ENCODE results near the gene CRIP2.

The CRIP2 gene

DNA sequence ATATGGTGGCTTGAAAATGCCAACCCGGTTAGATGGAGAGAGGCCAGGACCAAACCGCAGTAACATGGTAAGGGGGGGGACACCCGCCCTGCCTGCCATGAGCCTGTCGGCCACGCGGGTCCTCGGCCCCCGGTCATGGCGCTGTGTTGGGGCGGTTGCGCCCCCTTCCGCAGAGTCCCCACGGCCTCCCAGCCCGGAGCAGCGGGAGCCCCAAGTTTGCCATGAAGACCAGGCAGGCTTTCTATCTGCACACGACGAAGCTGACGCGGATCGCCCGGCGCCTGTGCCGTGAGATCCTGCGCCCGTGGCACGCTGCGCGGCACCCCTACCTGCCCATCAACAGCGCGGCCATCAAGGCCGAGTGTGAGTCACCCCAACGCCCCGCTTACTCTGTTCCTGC is 10.1 kb upstream of the CRIP2 start:
- DNase-seq (ENCODE audit: low read depth): no peak

DNA sequence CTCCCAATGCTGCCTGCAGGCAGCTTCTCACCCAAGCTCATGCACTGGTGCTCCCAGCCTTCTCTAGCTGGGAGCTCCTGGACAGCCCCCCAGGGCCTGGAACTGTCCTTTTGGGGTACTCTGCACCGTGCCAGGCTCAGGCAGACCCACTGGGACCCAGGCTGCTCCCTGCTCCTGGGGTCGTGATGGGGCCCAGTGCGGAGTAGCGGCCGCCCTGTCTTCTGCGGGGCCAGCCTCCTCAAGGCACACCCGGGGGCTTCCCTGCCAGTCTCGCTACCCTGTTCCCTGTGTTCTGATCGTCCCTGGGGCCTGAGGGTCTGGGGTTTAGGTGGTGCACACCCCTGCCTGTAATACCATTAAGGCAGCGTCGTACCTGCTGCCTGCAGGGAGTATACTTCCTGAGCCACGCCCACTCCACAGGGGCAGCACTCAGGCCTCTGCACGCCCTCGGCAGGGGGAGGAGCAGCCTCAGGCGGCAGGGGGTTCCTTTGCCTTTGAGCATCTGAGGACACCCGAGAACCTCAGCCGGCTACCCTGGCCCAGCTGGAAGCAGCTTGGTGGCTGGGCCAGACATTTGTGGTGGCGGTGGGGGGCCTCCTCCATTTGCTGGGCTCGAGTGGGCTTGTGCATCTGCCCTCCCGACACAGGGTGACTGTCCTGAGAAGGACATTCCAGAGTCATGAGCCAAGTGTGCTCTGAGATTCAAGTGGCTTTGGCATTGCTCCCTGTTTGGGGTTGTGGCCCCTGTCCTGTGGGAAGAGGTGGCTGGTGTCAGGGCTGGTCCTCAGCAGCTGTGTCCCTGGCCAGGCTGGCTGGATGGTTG is 9.2 kb upstream of the CRIP2 start:
- DNase-seq (ENCODE audit: low read depth): peak; percentile 37

DNA sequence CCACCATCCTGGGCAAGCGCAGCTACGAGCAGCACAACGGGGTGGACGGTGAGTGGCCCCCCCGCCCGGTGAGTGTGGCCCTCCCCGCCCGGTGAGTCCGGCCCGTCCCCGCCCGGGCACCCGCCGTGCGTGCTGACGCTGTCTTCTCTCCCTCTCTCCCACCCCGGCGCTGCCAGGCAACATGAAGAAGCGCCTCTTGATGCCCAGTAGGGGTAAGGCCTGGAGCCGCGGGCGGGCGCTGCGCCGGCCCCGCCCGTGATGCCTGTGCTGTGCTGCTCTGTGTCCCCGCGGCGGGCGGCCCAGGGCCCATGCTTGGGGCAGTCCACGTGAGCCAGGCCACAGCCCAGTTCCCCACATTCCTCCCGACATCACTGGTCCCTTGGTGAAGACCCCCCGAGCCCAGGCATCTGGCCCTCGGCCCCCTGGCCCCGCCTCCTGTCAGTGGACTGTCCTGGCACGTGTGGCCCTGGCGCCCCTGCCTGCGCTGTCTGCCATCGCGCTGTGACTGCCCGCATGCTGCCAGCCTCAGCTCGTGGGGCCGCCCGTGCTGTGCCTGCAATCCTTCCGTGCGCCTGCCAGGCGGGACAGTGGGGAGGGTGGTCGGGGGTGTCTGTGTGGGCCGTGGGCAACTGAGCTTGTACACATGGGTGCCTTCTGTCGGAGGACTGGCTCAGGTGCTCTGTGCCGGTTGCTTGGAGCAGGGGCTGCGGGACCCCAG is 7.9 kb upstream of the CRIP2 start:
- no peak for DNase-seq (ENCODE audit: low read depth)

DNA sequence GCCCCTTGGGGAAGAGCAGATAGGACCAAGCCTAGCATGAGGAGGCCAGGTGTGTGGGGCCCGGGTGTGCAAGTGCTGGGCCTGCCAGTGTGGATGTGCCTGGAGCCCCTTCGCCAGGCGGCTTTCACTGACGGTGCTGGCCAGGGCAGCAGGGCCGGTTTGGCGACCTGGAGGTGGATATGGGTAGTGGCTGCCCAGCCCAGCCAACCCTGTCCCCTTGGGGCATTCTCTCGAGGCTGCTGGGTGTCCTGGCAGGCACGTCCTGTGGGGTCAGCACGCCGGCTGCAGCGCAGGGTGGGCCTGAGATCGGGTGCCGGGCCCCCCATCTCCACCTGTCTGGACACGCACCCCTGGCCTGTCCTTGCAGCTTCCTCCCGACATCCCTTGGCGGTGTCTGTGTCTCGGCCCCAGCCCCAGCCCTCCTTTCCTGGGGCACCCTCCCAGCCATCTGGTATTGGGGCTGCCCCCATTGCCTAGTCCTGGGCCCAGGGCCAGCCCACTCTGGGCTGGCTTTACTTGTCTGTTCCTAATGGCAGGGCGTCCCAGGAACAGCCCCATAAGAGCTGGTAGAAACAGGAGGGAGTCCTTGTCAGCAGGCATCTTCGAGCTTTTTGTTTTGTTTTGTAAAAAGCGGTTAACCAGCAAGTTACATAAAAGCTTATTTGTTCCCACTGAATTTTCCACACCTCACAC is 7.2 kb upstream of the CRIP2 start:
- DNase-seq (ENCODE audit: low read depth): no peak

DNA sequence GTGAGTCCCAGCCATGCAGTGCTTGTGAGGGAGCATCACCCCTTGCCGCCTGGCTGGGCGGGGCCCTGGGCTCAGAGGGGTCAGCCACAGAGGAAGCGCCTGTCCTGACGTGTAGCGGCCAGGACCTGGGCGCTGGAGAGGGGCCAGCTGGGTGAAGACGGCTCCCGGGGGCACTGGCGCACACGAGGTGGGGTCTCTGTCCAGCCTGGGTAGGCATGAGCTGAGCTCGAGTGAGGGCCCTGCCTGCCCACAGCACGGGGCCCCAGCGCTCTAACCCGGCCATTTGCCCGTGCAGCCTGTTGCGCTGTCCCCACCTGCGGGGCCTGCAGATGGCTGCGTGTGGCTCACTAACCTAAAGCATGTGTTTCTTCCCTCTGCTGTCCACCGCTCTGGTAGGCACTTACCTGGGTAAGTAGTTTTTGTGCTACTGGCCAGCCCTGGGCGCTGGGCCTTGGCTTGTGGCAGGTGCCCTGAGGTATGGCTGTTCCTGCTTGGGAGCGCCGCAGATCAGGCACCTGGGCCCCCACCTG is 6.6 kb upstream of the CRIP2 start:
- DNase-seq (ENCODE audit: low read depth): no peak

DNA sequence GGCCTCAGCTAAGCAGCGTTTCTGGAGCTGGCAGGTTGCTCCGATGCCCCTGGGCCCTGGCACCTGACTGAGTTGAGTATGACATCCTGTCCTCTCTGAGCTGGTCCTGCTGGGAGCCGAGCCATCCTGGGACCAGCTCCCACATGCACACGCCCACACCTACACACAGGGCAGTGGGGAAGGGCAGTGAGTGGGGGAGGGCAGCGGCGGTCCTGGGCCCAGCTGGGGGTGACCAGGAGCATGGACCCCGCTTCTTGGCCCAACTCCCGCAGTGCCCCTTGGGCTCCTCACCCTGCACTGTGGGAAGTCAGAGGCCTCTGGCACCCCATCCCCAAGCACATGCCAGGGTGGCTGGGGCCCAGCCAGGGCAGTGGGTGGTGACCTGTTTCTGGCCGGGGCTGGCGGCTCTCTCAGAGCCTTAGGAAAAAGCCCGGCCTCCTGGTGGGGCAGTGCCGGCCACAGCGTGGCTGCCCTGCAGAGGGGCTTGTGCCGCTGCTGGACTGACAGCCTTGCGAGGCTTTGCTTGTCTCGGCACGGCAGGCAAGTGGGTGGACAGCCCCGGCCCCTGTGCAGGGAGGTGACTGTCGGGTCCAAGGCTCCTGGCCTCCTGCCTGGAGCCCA is 5.9 kb upstream of the CRIP2 start:
- no peak for DNase-seq (ENCODE audit: low read depth)

DNA sequence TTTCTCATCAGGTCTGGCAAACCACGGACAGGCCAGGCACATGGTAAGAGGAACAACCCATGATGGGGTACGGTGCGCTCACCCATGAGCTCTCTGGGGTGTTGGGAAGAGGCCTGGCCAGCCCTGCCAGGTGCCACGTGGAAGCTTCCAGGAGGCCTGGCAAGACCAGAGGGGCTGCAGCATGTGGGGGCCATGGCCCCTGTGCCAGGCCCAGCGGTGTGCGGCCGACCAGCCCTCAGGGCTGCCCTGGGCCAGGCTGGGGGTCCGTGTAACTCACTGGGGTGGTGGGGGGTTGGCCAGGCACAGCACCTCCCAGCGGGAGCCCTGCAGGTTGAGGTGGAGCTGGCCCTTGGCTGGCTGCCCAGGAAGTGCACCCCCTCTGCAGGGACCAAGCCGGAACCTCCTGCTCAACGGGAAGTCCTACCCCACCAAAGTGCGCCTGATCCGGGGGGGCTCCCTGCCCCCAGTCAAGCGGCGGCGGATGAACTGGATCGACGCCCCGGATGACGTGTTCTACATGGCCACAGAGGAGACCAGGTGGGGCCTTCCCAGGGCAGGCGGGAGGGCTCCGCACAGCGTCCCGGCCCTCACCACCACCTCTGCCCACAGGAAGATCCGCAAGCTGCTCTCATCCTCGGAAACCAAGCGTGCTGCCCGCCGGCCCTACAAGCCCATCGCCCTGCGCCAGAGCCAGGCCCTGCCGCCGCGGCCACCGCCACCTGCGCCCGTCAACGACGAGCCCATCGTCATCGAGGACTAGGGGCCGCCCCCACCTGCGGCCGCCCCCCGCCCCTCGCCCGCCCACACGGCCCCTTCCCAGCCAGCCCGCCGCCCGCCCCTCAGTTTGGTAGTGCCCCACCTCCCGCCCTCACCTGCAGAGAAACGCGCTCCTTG is 4.9 kb upstream of the CRIP2 start:
- no peak for DNase-seq (ENCODE audit: low read depth)

DNA sequence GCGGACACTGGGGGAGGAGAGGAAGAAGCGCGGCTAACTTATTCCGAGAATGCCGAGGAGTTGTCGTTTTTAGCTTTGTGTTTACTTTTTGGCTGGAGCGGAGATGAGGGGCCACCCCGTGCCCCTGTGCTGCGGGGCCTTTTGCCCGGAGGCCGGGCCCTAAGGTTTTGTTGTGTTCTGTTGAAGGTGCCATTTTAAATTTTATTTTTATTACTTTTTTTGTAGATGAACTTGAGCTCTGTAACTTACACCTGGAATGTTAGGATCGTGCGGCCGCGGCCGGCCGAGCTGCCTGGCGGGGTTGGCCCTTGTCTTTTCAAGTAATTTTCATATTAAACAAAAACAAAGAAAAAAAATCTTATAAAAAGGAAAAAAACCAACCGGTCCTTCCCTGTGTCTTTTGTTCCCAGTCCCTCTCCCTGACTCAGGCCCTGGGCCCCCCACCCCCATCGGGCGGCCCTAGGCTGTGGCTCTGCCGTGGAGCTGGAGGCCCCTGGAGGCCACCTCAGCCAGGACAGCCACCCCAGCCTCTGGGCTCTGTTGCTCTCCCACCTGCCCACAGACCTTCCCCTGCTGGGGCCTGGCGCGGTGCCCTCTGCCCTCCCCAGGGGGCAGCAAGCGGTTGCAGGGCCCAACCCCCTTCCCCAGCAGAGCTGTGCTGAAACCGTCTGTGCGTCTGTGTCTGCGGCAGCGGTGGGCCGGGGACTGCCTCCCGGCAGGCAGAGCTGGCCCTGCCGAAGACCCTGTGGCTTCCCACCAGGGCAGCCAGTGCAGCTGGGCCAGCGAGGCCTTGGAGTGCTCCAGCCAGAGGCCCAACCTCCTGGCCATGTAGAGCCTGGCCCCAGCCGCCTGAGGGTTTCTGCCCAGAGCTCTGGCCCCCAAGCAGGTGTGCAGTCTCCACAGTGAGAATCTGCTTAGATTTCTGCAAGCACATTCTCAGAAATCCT is 4.0 kb upstream of the CRIP2 start:
- no peak for DNase-seq (ENCODE audit: low read depth)

DNA sequence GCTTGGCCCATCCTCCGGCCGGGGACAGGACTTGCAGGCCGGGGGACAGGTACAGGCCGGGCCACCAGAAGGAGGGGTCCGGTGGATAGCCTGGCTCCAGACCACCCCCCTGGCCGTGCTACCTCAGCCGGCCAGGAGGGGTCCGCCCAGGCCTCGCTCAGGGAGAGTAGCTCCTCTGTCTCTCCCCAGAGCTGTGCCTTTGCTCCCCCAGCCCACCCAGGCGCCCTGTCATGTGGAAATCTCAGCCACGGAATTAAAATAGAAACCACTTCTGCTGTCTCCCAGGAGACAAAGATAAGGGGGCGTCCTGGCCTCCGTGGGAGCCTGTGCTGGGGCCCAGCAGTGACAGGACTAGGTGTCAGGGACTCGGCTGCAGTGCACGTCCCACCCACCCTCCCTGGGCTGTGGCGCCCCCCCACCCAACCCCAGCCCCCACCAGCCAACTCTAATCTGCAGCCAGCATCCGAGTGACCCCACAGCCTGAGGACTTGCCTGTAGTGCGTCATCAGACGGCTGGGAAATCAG is 3.3 kb upstream of the CRIP2 start:
- no peak for DNase-seq (ENCODE audit: low read depth)

DNA sequence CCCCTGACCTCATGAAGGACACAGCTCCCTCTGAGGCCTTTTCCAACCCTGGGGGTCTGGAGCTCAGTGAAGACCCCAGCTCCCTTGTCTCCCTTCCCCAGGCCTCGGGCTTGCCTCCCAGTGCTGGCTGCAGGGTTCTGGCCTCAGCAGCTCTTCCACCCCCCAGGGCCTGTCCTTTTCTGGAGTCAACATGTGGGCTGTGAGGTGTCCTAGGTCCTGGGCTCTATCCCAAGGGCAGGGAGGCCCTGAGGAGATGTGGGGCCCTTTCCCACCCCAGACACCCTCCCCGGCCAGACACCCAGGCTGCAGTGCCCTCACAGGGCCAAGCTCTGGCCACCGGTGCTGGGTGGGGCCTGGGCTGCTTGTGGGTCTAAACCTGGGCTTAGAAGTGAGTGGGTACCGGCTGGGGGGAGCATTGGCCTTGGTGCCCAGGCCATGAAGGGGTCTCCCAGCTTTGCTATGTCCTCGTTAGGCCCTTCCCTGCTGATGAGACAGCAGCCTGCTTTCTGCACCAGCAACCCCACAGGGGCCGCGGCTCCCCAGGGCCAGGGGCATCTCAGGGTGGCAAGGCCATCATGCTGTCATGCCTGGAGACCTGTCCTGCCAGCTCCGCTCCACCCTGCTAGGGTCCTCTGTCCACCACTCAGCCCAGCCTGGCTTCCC is 2.7 kb upstream of the CRIP2 start:
- no peak for DNase-seq (ENCODE audit: low read depth)

DNA sequence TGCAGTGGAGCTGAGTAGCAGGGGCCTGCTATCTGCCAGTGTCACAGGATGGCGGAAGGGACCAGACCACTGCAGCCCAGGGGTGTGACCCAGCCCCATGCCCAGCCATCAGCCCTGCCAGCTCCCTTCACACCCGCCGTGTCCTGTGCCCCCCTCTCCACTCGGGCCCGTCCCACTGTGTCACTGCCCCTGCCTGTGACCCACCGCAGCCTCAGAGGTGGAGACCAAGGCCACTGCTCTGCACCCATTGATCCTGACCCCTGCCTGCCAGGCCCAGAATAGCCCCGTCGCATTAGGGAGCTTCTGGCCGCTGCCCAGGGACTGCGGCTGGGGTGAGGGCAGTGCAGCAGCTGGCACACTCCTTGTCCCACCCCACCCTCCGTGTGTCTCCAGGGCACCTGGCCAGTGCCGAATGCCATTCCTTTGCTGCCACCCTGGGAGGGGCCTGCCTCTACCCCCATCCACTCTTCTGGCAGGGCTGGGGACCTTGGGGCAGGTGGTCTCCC is 2.1 kb upstream of the CRIP2 start:
- no peak for DNase-seq (ENCODE audit: low read depth)

DNA sequence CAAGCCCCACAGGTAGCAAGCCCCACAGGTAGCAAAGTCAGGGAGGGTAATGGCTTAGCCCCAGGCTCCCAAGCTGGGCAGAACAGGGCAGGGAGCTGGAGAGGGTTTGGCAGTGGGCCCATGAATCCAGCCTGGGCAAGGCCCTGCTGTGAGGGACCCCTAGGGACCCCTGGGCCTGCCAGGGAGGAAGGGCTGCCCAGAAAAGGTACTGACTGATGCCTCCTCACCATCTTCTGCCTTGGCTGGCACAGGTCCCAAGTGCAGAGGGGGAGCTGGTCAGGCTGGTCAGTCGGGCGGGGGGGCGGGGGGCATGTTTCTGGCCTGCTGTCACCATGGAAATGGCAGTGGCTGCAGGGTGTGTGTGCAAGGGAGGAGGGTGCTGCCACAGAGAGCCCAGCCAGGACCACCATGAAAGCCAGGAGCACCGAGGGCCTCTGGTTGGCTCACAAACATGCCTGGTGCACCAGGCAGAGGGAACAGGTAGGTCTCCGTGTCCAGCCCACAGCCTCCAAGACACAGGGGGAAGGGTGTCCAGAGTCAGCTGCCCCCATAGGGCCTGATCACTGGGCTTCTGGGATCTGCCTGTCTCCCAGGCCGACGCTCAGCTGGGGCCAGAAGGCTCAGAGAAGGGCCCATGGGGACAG is 1.5 kb upstream of the CRIP2 start:
- DNase-seq (ENCODE audit: low read depth): no peak

DNA sequence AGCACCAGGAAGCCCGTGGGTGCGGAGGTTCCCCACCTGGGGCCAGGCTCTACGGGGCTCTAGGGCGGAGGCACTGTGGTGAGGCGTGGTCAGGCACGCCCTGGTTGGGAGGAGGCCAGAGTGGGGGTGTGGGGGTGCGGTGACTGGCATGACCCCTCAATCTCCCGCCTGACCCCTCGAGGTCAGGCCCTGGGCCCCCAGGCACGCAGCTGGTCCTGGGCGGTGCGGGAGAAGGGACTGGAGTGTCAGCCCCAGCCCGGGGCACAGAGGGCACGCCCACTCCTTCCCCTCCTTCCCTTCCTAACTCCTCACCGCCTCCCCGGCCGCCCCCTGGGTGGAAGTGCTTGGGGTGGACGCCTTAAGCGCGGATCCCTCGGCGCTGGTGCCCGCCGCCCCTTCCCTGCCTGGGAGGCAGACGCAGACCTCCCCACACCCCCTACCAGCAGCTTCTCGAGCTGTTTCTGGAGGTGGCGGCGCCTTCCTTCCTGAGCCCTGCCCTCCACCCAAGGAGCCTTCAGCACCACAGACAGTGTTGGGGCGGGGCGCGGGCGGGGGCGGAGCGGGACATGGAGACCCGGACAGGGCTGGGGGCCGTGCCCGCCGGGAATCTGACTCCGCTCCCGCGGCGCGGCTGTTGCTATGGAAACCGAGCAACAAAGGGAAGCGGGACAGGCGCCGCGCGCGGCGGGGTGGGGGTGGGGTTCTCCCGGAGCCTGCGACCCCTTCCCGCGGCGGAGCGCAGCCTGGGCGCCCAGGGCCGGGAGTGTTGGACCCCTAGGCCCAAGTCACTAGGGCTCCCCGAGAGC is 741 bp upstream of the CRIP2 start:
- peak; percentile 83 for DNase-seq (ENCODE audit: low read depth)

DNA sequence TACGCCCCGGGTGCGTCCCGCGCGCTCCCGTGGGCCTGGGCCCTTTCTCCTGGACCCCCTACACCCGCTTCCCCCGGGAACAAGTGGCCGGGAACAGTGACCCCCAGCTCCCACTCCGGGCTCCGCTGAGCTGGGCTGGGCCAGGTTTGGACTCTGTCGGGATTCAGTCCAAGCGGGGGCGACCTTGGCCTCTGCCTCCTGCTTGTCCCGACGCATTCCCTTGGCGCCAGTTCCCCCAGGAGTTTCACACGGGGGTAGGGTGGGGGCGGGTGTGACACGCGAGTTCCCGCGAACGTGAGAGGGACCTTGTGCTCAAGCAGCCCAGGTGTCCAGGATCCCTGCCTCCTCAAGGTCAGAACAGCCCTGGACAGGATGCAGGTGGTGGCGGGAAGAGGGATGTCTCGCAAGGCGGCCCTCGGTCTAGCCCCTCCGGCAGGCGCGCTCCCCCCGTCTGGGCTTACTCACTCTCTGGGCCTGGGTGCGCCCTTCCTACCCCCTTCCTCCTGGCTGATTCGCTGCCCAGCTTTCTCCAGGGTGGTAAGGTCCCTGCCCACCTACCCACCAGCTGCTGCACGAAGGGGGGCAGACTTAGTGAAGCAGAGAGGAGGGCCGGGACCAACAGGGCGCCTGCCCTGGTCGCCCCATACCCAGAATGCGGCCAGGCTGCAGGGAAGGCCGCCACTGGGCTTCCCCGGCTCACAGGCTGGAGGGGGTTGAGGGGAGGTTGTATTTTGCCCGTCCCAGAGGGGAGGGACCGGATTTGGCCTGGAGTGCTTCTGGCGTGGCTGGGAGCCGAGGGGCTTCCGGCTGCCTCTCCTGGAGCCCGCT is 862 bp downstream of the CRIP2 start:
- DNase-seq (ENCODE audit: low read depth): no peak

DNA sequence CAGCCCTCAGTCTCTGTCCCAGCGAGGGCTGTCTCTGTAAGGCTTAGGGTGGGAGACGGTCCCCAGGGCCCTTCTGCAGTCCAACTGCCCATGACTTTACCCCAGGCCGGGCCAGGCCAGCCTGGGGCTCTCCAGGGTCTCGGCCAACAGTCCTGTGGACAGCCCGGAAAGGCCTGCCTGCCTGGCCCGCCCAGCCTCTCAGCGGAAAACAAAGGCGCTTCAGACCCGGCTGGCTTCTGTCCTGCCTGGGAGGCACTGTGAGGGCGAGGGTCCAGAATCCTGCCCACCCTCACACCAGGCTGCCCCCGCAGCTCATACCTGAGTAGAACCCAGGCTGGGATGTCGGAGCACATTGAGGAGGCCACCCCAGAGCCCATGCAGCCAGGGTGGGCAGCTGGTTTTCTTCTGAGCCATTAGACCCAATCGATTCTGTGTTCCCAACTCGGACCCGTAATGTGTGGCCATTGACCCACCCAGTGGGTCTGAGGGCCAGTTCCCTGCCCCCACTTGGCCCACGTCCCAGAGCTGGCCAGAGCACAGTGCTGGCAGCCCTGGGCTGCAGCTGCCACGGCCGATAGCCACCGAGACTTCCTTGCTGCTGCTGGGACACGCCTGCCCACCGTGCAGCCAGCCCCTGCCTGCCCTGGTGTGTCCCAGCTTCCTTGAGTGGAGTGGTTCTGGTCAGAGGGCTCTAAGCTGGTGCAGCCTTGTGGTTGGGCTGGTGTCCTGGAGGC is 1.6 kb downstream of the CRIP2 start:
- DNase-seq (ENCODE audit: low read depth): no peak
